H1 (cell line): Measurements from ENCODE around the gene RAD51B.

ENCODE experiments used
- CTCF ChIP-seq, 3 experiments: IDR thresholded peaks; 1 replicate in 2 of 3; 2 replicates in 1 of 3; pipeline versions ENCODE4 v1.5.1 to v1.6.1; 2011; ENCODE audit warnings: low read length in 3 of 3, mild to moderate bottlenecking in 3 of 3, inconsistent platforms in 2 of 3, low read depth in 1 of 3, moderate library complexity in 1 of 3; ENCODE audit not compliant: insufficient read depth in 1 of 3; ENCODE audit errors: control extremely low read depth in 1 of 3
- JUN ChIP-seq: IDR thresholded peaks from 2 replicates; pipeline ENCODE4 v1.6.1; 2011; ENCODE audit warnings: low read depth, mild to moderate bottlenecking, improper control_type of control experiment, low read length
- MAX ChIP-seq: IDR thresholded peaks from 2 replicates; pipeline ENCODE4 v1.6.1; 2012; ENCODE audit warnings: inconsistent platforms
- POLR2A ChIP-seq, 2 experiments: IDR thresholded peaks; 1 replicate in 1 of 2; 2 replicates in 1 of 2; pipeline ENCODE4 v1.6.1; 2011; ENCODE audit warnings: low read depth in 2 of 2, low read length in 2 of 2, mild to moderate bottlenecking in 2 of 2; ENCODE audit errors: control extremely low read depth in 1 of 2
- POLR2AphosphoS5 ChIP-seq: IDR thresholded peaks from 2 replicates; pipeline ENCODE4 v1.6.1; 2011; ENCODE audit warnings: low read depth, low read length
- SP1 ChIP-seq: IDR thresholded peaks from 2 replicates; pipeline ENCODE4 v1.6.1; 2011; ENCODE audit warnings: low read depth, low read length
- TAF1 ChIP-seq: IDR thresholded peaks from 2 replicates; pipeline ENCODE4 v1.6.1; 2011; ENCODE audit warnings: mild to moderate bottlenecking, low read depth, low read length
- TCF12 ChIP-seq: IDR thresholded peaks from 2 replicates; pipeline ENCODE4 v1.6.1; 2011; ENCODE audit warnings: low read depth, mild to moderate bottlenecking, low read length

DNA sequence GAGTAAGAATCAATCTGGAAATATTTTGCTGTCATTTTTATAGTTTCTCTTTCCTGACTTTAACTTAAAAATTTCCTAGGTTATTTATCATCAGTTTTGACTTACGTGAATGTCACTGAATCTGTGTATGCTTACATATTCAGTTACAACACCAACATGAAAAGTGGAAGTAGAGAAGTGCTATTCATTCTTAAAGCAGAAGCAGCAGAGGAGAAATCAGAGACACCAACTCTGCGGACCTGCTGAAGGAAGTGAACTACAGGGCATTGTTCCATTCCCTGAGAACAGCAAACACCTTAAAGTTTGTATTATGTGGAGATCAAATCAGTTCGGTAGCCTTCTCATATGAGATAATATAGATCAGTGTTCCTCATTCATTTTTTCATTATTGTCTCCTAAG lies 34.1 kb downstream of the RAD51B start:
- TF ChIP-seq CTCF (IDR thresholded peaks at IDR 0.05; ENCODE audit: control extremely low read depth in 1 of 3, insufficient read depth in 1 of 3, low read depth in 1 of 3, low read length in 3 of 3) (no peak), POLR2A (IDR thresholded peaks at IDR 0.05; ENCODE audit: control extremely low read depth in 1 of 2, low read depth in 2 of 2, low read length in 2 of 2) (no peak), JUN (no peak), TAF1 (no peak), MAX (no peak), TCF12 (no peak), POLR2AphosphoS5 (no peak), SP1 (no peak)
